Suprapubic skin (tissue), 3 donors: Measurements from ENCODE around the gene RNF32.
"Not testable (repeated sequence)": the region's sequence is repeated elsewhere in the genome, so short reads cannot be mapped to it uniquely, and the experiment has no call there.

Source experiments
- CTCF ChIP-seq, 2 donors: fragments of 200-600 bp in 1 of 2; fragments of 450-650 bp in 1 of 2; sonication (generic) in 1 of 2; IDR thresholded peaks; one replicate each; pipeline ENCODE4 v1.5.1; 2016 to 2019; ENCODE audit warnings: antibody characterized with exemption in 2 of 2, mild to moderate bottlenecking in 1 of 2, moderate library complexity in 1 of 2
- POLR2A ChIP-seq, 2 donors: fragments of 450-650 bp; IDR thresholded peaks; one replicate each; pipeline ENCODE4 v1.6.1; 2017; ENCODE audit warnings: antibody characterized with exemption in 2 of 2, mild to moderate bottlenecking in 2 of 2, moderate library complexity in 2 of 2

DNA sequence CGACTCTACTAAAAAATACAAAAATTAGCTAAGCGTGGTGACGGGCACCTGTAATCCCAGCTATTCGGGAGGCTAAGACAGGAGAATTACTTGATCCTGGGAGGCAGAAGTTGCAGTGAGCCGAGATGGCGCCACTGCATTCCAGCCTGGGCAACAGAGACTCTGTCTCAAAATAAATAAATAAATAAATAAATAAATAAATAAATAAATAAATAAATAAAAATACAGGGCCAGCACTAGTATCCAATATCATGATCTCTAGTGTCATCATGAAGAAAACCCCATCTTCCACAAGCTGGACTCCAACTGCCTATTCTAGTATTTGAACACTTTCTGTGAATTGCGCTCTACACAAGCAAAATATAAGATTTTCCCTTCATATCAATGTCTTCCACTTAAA lies 3.5 kb upstream of the RNF32 start:
- TF ChIP-seq CTCF, POLR2A (IDR thresholded peaks at IDR 0.05): not testable (repeated sequence)
